Transverse colon (tissue), 3 donors: ENCODE measurements around the gene CHCHD6.

ENCODE experiments used
- CTCF ChIP-seq, 5 experiments: fragments of 200-600 bp in 3 of 5; fragments of 450-650 bp in 2 of 5; sonication (generic) in 3 of 5; IDR thresholded peaks; 1 replicate in 2 of 5; 2 replicates in 3 of 5; pipeline ENCODE4 v1.5.1; 2016 to 2017; ENCODE audit warnings: antibody characterized with exemption in 5 of 5, inconsistent platforms in 3 of 5, mild to moderate bottlenecking in 2 of 5, moderate library complexity in 1 of 5
- POLR2A ChIP-seq: fragments of 450-650 bp; IDR thresholded peaks from one replicate; pipeline ENCODE4 v1.6.1; 2016; ENCODE audit warnings: antibody characterized with exemption, mild to moderate bottlenecking, moderate library complexity

- TF ChIP-seq POLR2A (no peak), CTCF (IDR thresholded peaks at IDR 0.05) (no peak)
Observed at GRCh38 chr3:126731044-126731443, 27.0 kb downstream of the CHCHD6 start.
